Skin epidermis (tissue), 12 donors: ENCODE measurements around the gene CDC42EP4.

ENCODE experiments used
- H3K27ac ChIP-seq, 21 experiments: fragments of 200-600 bp; sonication (generic) in 11 of 21; one replicate each; pipeline ENCODE4 v1.5.0; 2020; ENCODE audit warnings: mild to moderate bottlenecking in 3 of 21, inconsistent platforms in 2 of 21, moderate library complexity in 2 of 21
- H3K4me3 ChIP-seq, 7 experiments: fragments of 200-600 bp; sonication (generic) in 2 of 7; one replicate each; pipeline ENCODE4 v1.5.0; 2020; ENCODE audit warnings: inconsistent platforms in 2 of 7, mild to moderate bottlenecking in 2 of 7, moderate library complexity in 1 of 7

CDC42EP4 gene

GRCh38 chr17:73234736-73235135 lies 77.1 kb downstream of the CDC42EP4 start:
- H3K4me3 ChIP-seq: no peak overlapping the region
- no peak overlapping the region for H3K27ac ChIP-seq
